ENCODE data around the gene CYP3A7. TPM values are rescaled to one million over a fixed set of nuclear protein-coding genes. Genes with fewer than 3 reads are reported as not detected.
A peak's percentile ranks its signal among the peaks of the same experiment; 100 is the strongest.
"Not testable (repeated sequence)": the region's sequence is repeated elsewhere in the genome, so short reads cannot be mapped to it uniquely, and the experiment has no call there.

CYP3A7 gene
- 0.74 TPM in 1 of 2 replicates, not detected in the other for total RNA-seq (ENCODE audit: low replicate concordance)

DNA sequence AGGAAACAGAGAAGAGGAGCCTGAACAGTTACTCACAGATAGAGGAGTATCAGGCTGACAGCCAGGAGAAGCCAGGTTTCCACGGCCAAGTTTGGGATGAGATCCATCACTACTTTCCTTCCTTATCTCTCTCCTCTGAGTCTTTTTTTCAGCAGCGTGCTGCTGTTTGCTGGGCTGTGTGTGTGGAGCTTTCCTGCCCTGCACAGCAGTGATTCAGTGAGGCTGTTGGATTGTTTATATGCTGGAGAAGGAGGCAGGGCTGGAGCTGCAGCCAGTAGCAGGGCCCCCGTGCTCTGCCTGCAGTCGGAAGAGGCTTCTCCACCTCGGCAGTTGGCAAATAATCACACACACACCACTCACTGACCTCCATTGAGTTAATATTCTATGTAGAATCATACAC lies at the start of gene CYP3A7:
CYP3A7 (minus strand) TSS at position 210 of the 400 bp plus-strand sequence; CDS start at position 107, 103 bp downstream.
- no peak for TF ChIP-seq CTCF (IDR thresholded peaks at IDR 0.05; ENCODE audit: insufficient read depth, low read length)
- DNase-seq (ENCODE audit: low read depth), result peak; percentile 6
- H3K4me3 ChIP-seq (ENCODE audit: low read depth, low read length), result no peak within 1 kb of the TSS

GRCh38 chr7:99784007-99784406 lies 49.0 kb upstream of the CYP3A7 start, which contains the start of gene CYP3A4:
CYP3A4 (minus strand) TSS chr7:99784184; CDS start chr7:99784081, 103 bp downstream.
- TF ChIP-seq CTCF (IDR thresholded peaks at IDR 0.05; ENCODE audit: insufficient read depth, low read length), result no peak
- H3K4me3 ChIP-seq (ENCODE audit: low read depth, low read length), result no peak within 1 kb of the TSS
- no peak for DNase-seq (ENCODE audit: low read depth)

- TF ChIP-seq CTCF (IDR thresholded peaks at IDR 0.05; ENCODE audit: insufficient read depth, low read length), result no peak
- no peak overlapping the region for H3K4me3 ChIP-seq (ENCODE audit: low read depth, low read length)
- DNase-seq (ENCODE audit: low read depth), result no peak
These were observed 47.3 kb upstream of the CYP3A7 start for GRCh38 chr7:99782012-99782953.

- no peak for TF ChIP-seq CTCF (IDR thresholded peaks at IDR 0.05; ENCODE audit: insufficient read depth, low read length)
- H3K4me3 ChIP-seq (ENCODE audit: low read depth, low read length), result no peak overlapping the region
- no peak for DNase-seq (ENCODE audit: low read depth)
These were observed 45.6 kb upstream of the CYP3A7 start for GRCh38 chr7:99780588-99780987.

GRCh38 chr7:99779949-99780348 lies 45.0 kb upstream of the CYP3A7 start:
- no peak for DNase-seq (ENCODE audit: low read depth)
- H3K4me3 ChIP-seq (ENCODE audit: low read depth, low read length), result no peak overlapping the region
- no peak for TF ChIP-seq CTCF (IDR thresholded peaks at IDR 0.05; ENCODE audit: insufficient read depth, low read length)

- no peak overlapping the region for H3K4me3 ChIP-seq (ENCODE audit: low read depth, low read length)
- no peak for TF ChIP-seq CTCF (IDR thresholded peaks at IDR 0.05; ENCODE audit: insufficient read depth, low read length)
- DNase-seq (ENCODE audit: low read depth), result no peak
These were observed 43.9 kb upstream of the CYP3A7 start for GRCh38 chr7:99778880-99779279.

DNA sequence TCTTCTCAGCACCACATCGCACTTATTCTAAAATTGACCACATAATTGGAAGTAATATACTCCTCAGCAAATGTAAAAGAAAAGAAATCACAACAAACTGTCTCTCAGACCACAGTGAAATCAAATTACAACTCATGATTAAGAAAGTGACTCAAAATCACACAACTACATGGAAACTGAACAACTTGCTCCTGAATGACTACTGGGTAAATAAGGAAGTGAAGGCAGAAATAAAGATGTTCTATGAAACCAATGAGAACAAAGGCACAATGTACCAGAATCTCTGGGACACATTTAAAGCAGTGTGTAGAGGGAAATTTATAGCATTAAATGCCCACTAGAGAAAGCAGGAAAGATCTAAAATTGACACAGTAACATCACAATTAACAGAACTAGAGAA lies 38.4 kb upstream of the CYP3A7 start:
- H3K4me3 ChIP-seq (ENCODE audit: low read depth, low read length); DNase-seq (ENCODE audit: low read depth): not testable (repeated sequence)

All from fibroblast of the aortic adventitia (primary cell).